K562 (cell line): ENCODE measurements around the gene ERC2. TPM values are rescaled to one million over a fixed set of nuclear protein-coding genes. Genes with fewer than 3 reads are reported as not detected.

Experiments used
- ATAC-seq: fragments of 200-7000 bp; cut with Tn5 transposase; 3 replicates; pipeline ENCODE4 v1.9.1; 2020; ENCODE audit warnings: moderate library complexity
- BruUV-seq: library from RNA; stranded (reverse); fragments of 400-500 nt; replicated peaks from 2 replicates; lab custom pipeline; 2021; lab: Mats Ljungman, UMichigan
- CTCF ChIA-PET: fragments of 300-600 bp; formaldehyde crosslinking; extraction: SDS; loops from one replicate; lab custom pipeline; 2021; ENCODE audit warnings: low intra/inter-chr PET ratio; lab: Yijun Ruan, JAX
- POLR2A ChIA-PET: fragments of 300-600, 350-650 bp; sonication (Branson Sonifier 250); formaldehyde crosslinking; extraction: SDS; loops from one replicate; lab custom pipeline; 2021; ENCODE audit warnings: antibody characterized with exemption, inconsistent platforms; lab: Yijun Ruan, JAX
- DNase-seq, 4 experiments: peaks; one replicate each; pipeline versions ENCODE4 v3.0.0 to v3.0.0-alpha.2; 2011 to 2018; ENCODE audit warnings: low spot score in 3 of 4, mixed read lengths in 3 of 4; ENCODE audit errors: extremely low read depth in 1 of 4
- FAIRE-seq: peaks from 2 replicates; lab custom pipeline; 2011; peaks lifted over from hg19 to GRCh38; lab: Jason Lieb, UNC
- H2AFZ ChIP-seq: 2 replicates; pipeline ENCODE4 v1.6.0; 2011; ENCODE audit warnings: low read depth, low read length, control low read depth, inconsistent platforms
- H3K27ac ChIP-seq: fragments of 200-600 bp; 3 replicates; pipeline ENCODE4 v1.8.0; 2011; ENCODE audit warnings: low read depth, mild to moderate bottlenecking, control low read depth, inconsistent platforms, low read length, moderate library complexity, mixed read lengths; ENCODE audit errors: extremely low read depth
- H3K27me3 ChIP-seq, 2 experiments: fragments of 300-600 bp in 1 of 2; 2 replicates in 1 of 2; 3 replicates in 1 of 2; pipeline versions ENCODE4 v1.6.0 to v1.8.0; 2011; ENCODE audit warnings: inconsistent platforms in 2 of 2, low read length in 2 of 2, mild to moderate bottlenecking in 1 of 2, mixed read lengths in 1 of 2, moderate library complexity in 1 of 2; ENCODE audit not compliant: control insufficient read depth in 2 of 2, insufficient read depth in 2 of 2
- H3K36me3 ChIP-seq: fragments of 300-600 bp; 3 replicates; pipeline ENCODE4 v1.8.0; 2011; ENCODE audit warnings: mild to moderate bottlenecking, low read length, inconsistent platforms; ENCODE audit not compliant: control insufficient read depth, insufficient read depth
- H3K4me1 ChIP-seq, 2 experiments: fragments of 200-600 bp in 1 of 2; replicated peaks in 1 of 2; 2 replicates in 1 of 2; 3 replicates in 1 of 2; pipeline versions ENCODE4 v1.5.1 to v1.8.0; 2011; ENCODE audit warnings: inconsistent platforms in 2 of 2, low read length in 2 of 2, mild to moderate bottlenecking in 1 of 2, mixed read lengths in 1 of 2, moderate library complexity in 1 of 2; ENCODE audit not compliant: control insufficient read depth in 2 of 2, insufficient read depth in 2 of 2
- H3K4me2 ChIP-seq: 2 replicates; pipeline ENCODE4 v1.6.1; 2011; ENCODE audit warnings: low read length, control low read depth, inconsistent platforms, mixed read lengths; ENCODE audit not compliant: insufficient read depth
- H3K4me3 ChIP-seq: fragments of 200-600 bp; sonication (generic), shearing (Covaris generic); 2 replicates; pipeline ENCODE4 v1.5.1; 2016; ENCODE audit warnings: control low read depth, inconsistent platforms
- H3K79me2 ChIP-seq: fragments of 200-600 bp; 3 replicates; pipeline ENCODE4 v1.8.0; 2011; ENCODE audit warnings: low read length, inconsistent platforms; ENCODE audit not compliant: control insufficient read depth, insufficient read depth
- H3K9ac ChIP-seq, 2 experiments: 2 replicates each; pipeline versions ENCODE4 v1.6.0 to v1.6.1; 2011; ENCODE audit warnings: low read depth in 2 of 2, low read length in 2 of 2, control low read depth in 1 of 2, inconsistent platforms in 1 of 2, mild to moderate bottlenecking in 1 of 2, mixed read lengths in 1 of 2; ENCODE audit not compliant: insufficient read depth in 1 of 2
- H3K9me1 ChIP-seq: one replicate; pipeline ENCODE4 v1.6.0; 2011; ENCODE audit warnings: inconsistent platforms, mild to moderate bottlenecking, low read length, moderate library complexity; ENCODE audit not compliant: control insufficient read depth, insufficient read depth
- H3K9me3 ChIP-seq: replicated peaks from 2 replicates; pipeline ENCODE4 v1.5.1; 2011; ENCODE audit warnings: low read depth, low read length, inconsistent platforms; ENCODE audit not compliant: control insufficient read depth, insufficient read depth
- H4K20me1 ChIP-seq: replicated peaks from 2 replicates; pipeline ENCODE4 v1.6.1; 2011; ENCODE audit warnings: low read length, inconsistent platforms, mixed read lengths; ENCODE audit not compliant: control insufficient read depth, insufficient read depth
- ARHGAP35 ChIP-seq: fragments of 450-650 bp; IDR thresholded peaks from 2 replicates; pipeline ENCODE4 v1.6.1; 2018; ENCODE audit not compliant: partially characterized antibody
- FOS ChIP-seq: IDR thresholded peaks from 3 replicates; pipeline ENCODE4 v1.6.1; 2011; ENCODE audit not compliant: insufficient read length; ENCODE audit errors: extremely low read depth
- HDAC2 ChIP-seq: fragments of 450-650 bp; IDR thresholded peaks from 2 replicates; pipeline ENCODE4 v1.6.1; 2016; ENCODE audit warnings: mild to moderate bottlenecking
- MEF2A ChIP-seq: IDR thresholded peaks from 2 replicates; pipeline ENCODE4 v1.6.1; 2011; ENCODE audit warnings: low read depth, mild to moderate bottlenecking, low read length, moderate library complexity; ENCODE audit not compliant: control insufficient read depth
- NCOR1 ChIP-seq: fragments of 450-650 bp; IDR thresholded peaks from 2 replicates; pipeline ENCODE4 v1.6.1; 2016; ENCODE audit warnings: mild to moderate bottlenecking, moderate library complexity
- PHTF2 ChIP-seq: fragments of 250-450 bp; sonication (Bioruptor Pico); IDR thresholded peaks from 2 replicates; pipeline ENCODE4 v1.5.0; 2021; ENCODE audit warnings: mild to moderate bottlenecking
- POLR3G ChIP-seq: IDR thresholded peaks from 2 replicates; pipeline ENCODE4 v1.6.1; 2011; ENCODE audit not compliant: insufficient read length, insufficient replicate concordance; ENCODE audit errors: extremely low read depth
- RBM25 ChIP-seq: fragments of 200-400 bp; formaldehyde crosslinking; IDR thresholded peaks from 2 replicates; pipeline ENCODE4 v1.6.1; 2018; ENCODE audit warnings: low read length, low read depth, moderate library complexity; ENCODE audit not compliant: severe bottlenecking
- TSC22D4 ChIP-seq: fragments of 450-650 bp; IDR thresholded peaks from 2 replicates; pipeline ENCODE4 v1.6.1; 2016; ENCODE audit warnings: missing genetic modification characterization, missing biosample characterization, control low read depth
- ZNF217 ChIP-seq: sonication (generic); formaldehyde crosslinking; IDR thresholded peaks from 2 replicates; pipeline ENCODE4 v1.8.0; 2022; ENCODE audit warnings: mild to moderate bottlenecking, missing genetic modification reagents
- ZNF384 ChIP-seq: IDR thresholded peaks from 2 replicates; pipeline ENCODE4 v1.6.1; 2012; ENCODE audit warnings: low read depth, low read length, improper control_type of control experiment
- ZNF586 ChIP-seq: fragments of 450-650 bp; formaldehyde crosslinking; conservative IDR thresholded peaks from 2 replicates; pipeline ENCODE4 v1.4.0; 2020; ENCODE audit warnings: mild to moderate bottlenecking, moderate library complexity
- ZNF668 ChIP-seq: fragments of 250-450 bp; sonication (Bioruptor Pico); IDR thresholded peaks from 2 replicates; pipeline ENCODE4 v1.8.0; 2022; ENCODE audit warnings: mild to moderate bottlenecking, inconsistent platforms
- WGBS: fragments of 100-300 bp; shearing (Covaris generic); methylation state at CpG from one replicate; pipeline ENCODE4 v1.1.6; 2016; ENCODE audit warnings: low coverage, mixed read lengths; ENCODE audit not compliant: insufficient coverage; ENCODE audit errors: missing lambda C conversion rate; 5-methylcytosine and 5-hydroxymethylcytosine counted together
- in situ Hi-C: fragments of 300-500 bp; cut with MboI; formaldehyde crosslinking; loops from 4 replicates; pipeline ENCODE4 v1.15.0; 2018; ENCODE audit warnings: inconsistent platforms, mixed read lengths
- intact Hi-C: fragments of 100-400 bp; cut with micrococcal nuclease; formaldehyde crosslinking; loops from 2 replicates; pipeline ENCODE4 v1.14.2; 2022
- polyA plus RNA-seq, 8 experiments: library from polyadenylated mRNA; depleted of rRNA in 4 of 8; stranded (reverse) in 5 of 8; unstranded in 3 of 8; fragments of >200 nt; fragmentation: Nextera tagmentation in 2 of 8; fragmentation: Illumina TruSeq in 1 of 8; extraction: Ambion mirVana in 2 of 8; extraction: Trizol in 1 of 8; gene quantifications; 2 replicates each; pipeline versions ENCODE4 v1.2.1 to v1.2.3, GENCODE V29; 2011 to 2014; ENCODE audit warnings: inconsistent platforms in 1 of 8, missing spikeins in 1 of 8
- total RNA-seq, 7 experiments: library from RNA; depleted of rRNA in 6 of 7; stranded (reverse); fragments of >200 nt in 6 of 7; fragmentation: Illumina TruSeq in 2 of 7; extraction: Trizol in 2 of 7; gene quantifications; 2 replicates each; pipeline versions ENCODE4 v1.2.1 to v1.2.3, GENCODE V29; 2011 to 2021; ENCODE audit warnings: low replicate concordance in 1 of 7
- TF ChIP-seq, protein P1 (sequence below), 3 experiments: IDR thresholded peaks in 2 of 3; conservative IDR thresholded peaks in 1 of 3; 2 replicates each; pipeline ENCODE4 v1.5.1; 2011 to 2012; ENCODE audit warnings: low read length in 3 of 3, mild to moderate bottlenecking in 3 of 3, control low read depth in 2 of 3, improper control_type of control experiment in 1 of 3, inconsistent platforms in 1 of 3, low read depth in 1 of 3, mixed read lengths in 1 of 3, moderate library complexity in 1 of 3; ENCODE audit not compliant: insufficient read depth in 2 of 3

The ERC2 gene
- total and polyA plus RNA-seq, 9 of the 15 experiments (the other 6 are each of a cell fraction or from before 2014, with no cell fraction given), result 0.04 to 0.18 (median 0.07) TPM; not detected in 2

DNA sequence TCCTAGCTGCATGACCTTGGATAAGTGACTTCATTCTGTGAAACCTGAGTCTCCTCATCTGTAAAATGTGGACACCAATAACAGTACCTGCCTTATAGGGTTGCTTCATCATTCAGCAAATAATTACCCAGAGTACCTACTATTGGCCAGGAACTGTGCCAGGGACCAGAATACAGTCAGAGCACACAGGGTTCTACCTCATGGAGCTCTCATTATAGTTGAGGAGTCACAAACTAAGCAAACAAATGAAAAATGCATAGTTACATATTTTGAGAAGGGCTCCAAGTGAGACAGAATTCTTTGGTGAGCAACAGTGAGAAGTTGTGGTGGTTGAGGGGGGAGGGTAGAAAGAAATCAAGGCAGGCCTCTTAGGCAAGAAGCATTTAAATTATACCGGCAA, 672.5 kb downstream of the ERC2 start (continued):
- TF ChIP-seq RBM25 (no peak), FOS (no peak)

DNA sequence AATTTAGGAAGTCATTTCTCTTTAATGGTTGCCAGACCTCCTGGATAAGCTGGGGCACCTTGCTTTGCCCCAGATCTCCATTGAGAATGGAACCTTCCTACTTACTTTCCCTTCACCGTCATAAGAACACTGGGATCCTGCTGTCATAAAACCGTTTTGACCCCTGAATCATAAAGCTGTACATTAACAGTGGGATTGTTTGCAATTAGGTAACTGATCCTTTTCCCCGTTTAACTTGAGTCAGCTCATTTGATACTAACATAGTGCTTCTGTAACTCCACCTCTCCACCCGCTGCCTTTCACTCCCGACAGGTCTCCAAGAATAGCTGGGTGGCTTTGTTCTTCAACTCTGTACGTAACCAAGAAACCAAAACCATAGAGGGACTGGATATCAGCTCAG, 673.0 kb downstream of the ERC2 start:
- no peak for ATAC-seq
- CTCF ChIA-PET, result no interaction called here
- Histone ChIP-seq H3K4me2 (no peak overlapping the region), H3K27me3 (no peaks in the 10 kb centered on the region), H3K4me3 (no peak overlapping the region), H3K9ac (no peak overlapping the region), H3K79me2 (no peaks in the 10 kb centered on the region), H3K27ac (no peak overlapping the region), H3K36me3 (no peaks in the 10 kb centered on the region), H2AFZ (no peak overlapping the region), H3K9me1 (no peaks in the 10 kb centered on the region), H3K9me3 (no peaks in the 10 kb centered on the region), H3K4me1 (no peaks in the 10 kb centered on the region), H4K20me1 (no peaks in the 10 kb centered on the region)
- POLR2A ChIA-PET, result interaction anchor here (0.9 kb wide), 1 partner anchor 10 kb away, joined by 4 read pairs; no protein-coding TSS in a partner anchor
- no peak for DNase-seq
- TF ChIP-seq ZNF384, result no peak
- no peak for FAIRE-seq
- intact Hi-C loops, result no loop called here
- 0% methylated on average over 6 of the region's 6 CpGs for WGBS
- BruUV-seq, result no TSS peak
- in situ Hi-C loops, result no loop called here

DNA sequence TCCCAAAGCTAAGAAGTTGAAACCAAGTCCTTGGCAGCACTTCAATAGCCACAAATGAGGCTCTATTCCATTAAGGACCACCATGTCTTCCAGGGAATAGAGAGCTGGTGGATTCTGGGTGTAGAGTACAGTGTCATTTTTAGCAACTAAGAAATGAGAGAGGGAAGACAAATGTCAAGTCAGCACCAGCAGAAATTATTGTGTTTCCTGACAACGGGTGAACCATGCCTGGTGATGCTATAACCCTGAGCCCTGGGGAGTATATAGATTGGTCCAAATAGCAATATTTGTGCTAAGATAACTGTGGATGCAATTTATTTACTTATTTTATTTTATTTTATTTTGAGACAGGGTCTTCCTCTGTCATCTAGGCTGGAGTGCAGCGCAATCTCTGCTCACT, 675.5 kb downstream of the ERC2 start:
- Histone ChIP-seq H3K4me3 (no peak overlapping the region), H3K4me2 (no peak overlapping the region), H3K4me1 (no peaks in the 10 kb centered on the region), H3K27me3 (no peaks in the 10 kb centered on the region), H3K9me3 (no peaks in the 10 kb centered on the region), H3K36me3 (no peaks in the 10 kb centered on the region), H2AFZ (no peak overlapping the region), H3K9ac (no peak overlapping the region), H3K79me2 (no peaks in the 10 kb centered on the region), H3K9me1 (no peaks in the 10 kb centered on the region), H3K27ac (no peak overlapping the region), H4K20me1 (no peaks in the 10 kb centered on the region)
- ChIA-PET CTCF (no interaction called here), POLR2A (no interaction called here)
- ATAC-seq (no peak), FAIRE-seq (no peak), DNase-seq (no peak)
- in situ Hi-C loops, result no loop called here
- intact Hi-C loops, result no loop called here
- 0% methylated on average over 1 of the region's 2 CpGs for WGBS
- BruUV-seq, result no TSS peak
- TF ChIP-seq, protein P1, sequence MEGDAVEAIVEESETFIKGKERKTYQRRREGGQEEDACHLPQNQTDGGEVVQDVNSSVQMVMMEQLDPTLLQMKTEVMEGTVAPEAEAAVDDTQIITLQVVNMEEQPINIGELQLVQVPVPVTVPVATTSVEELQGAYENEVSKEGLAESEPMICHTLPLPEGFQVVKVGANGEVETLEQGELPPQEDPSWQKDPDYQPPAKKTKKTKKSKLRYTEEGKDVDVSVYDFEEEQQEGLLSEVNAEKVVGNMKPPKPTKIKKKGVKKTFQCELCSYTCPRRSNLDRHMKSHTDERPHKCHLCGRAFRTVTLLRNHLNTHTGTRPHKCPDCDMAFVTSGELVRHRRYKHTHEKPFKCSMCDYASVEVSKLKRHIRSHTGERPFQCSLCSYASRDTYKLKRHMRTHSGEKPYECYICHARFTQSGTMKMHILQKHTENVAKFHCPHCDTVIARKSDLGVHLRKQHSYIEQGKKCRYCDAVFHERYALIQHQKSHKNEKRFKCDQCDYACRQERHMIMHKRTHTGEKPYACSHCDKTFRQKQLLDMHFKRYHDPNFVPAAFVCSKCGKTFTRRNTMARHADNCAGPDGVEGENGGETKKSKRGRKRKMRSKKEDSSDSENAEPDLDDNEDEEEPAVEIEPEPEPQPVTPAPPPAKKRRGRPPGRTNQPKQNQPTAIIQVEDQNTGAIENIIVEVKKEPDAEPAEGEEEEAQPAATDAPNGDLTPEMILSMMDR (IDR thresholded peaks at IDR 0.05 in 2 of 3, conservative IDR thresholded peaks at IDR 0.05 in 1 of 3; ENCODE audit: insufficient read depth in 2 of 3, low read depth in 1 of 3, low read length in 3 of 3), result no peak
- no peak for TF ChIP-seq ZNF668
- TF ChIP-seq ZNF217 (CRISPR knock-in tag), result no peak
- TF ChIP-seq MEF2A, result no peak
- no peak for TF ChIP-seq ARHGAP35
- TF ChIP-seq NCOR1, result no peak
- TF ChIP-seq PHTF2 (CRISPR knock-in tag), result no peak
- no peak for TF ChIP-seq ZNF586 (CRISPR knock-in tag)
- TF ChIP-seq POLR3G, result no peak
- no peak for TF ChIP-seq TSC22D4
- no peak for TF ChIP-seq HDAC2
